Activated T-cell treated with anti-CD3 and anti-CD28 coated beads, Interleukin-2, amount 50 U/mL, for 72 hours (primary cell): Measurements from ENCODE around the gene BBX. TPM values are rescaled to one million over a fixed set of nuclear protein-coding genes. Genes with fewer than 3 reads are reported as not detected.
A peak's percentile ranks its signal among the peaks of the same experiment; 100 is the strongest.

Experiments
- ATAC-seq, 2 donors: fragments of 150-1000 bp; cut with Tn5 transposase; replicated peaks in 1 of 2; 2 replicates each; pipeline ENCODE4 v1.10.0; 2021; ENCODE audit warnings: moderate library complexity in 2 of 2, mild to moderate bottlenecking in 1 of 2
- DNase-seq, 2 donors: peaks; one replicate each; pipeline ENCODE4 v3.0.0; 2021 to 2022; ENCODE audit warnings: mixed read lengths in 1 of 2
- H3K27ac Mint-ChIP-seq: one replicate; pipeline ENCODE4 v1.8.0; 2022; ENCODE audit warnings: mild to moderate bottlenecking, moderate library complexity, mixed read lengths
- H3K27me3 Mint-ChIP-seq: one replicate; pipeline ENCODE4 v1.8.0; 2022; ENCODE audit warnings: low read depth, mixed read lengths
- H3K36me3 Mint-ChIP-seq, 2 donors: one replicate each; pipeline ENCODE4 v1.8.0; 2022; ENCODE audit warnings: mixed read lengths in 2 of 2, mild to moderate bottlenecking in 1 of 2; ENCODE audit not compliant: insufficient read depth in 2 of 2
- H3K4me1 Mint-ChIP-seq: one replicate; pipeline ENCODE4 v1.8.0; 2022; ENCODE audit warnings: low read depth, mixed read lengths
- H3K4me3 Mint-ChIP-seq, 2 donors: one replicate each; pipeline ENCODE4 v1.8.0; 2022; ENCODE audit warnings: mild to moderate bottlenecking in 2 of 2, mixed read lengths in 2 of 2, moderate library complexity in 2 of 2
- H3K9me3 Mint-ChIP-seq, 2 donors: one replicate each; pipeline ENCODE4 v1.8.0; 2022; ENCODE audit warnings: mixed read lengths in 2 of 2
- total RNA-seq, 2 donors: library from RNA; stranded (reverse); gene quantifications; one replicate each; pipeline ENCODE4 v1.2.3, GENCODE V29; 2022

BBX gene
- total RNA-seq, 2 donors from 2014 or later, result 65.0 to 65.1 TPM

GRCh38 chr3:107797586-107797985 lies 274.8 kb downstream of the BBX start:
- H3K36me3 Mint-ChIP-seq, result peaks cover 7 to 11% of the 10 kb centered on the region in 2 donors
- H3K27me3 Mint-ChIP-seq, result no peaks in the 10 kb centered on the region
- ATAC-seq (no peak), DNase-seq (no peak)
- no peak overlapping the region for H3K4me3 Mint-ChIP-seq
- H3K4me1 Mint-ChIP-seq, result peaks cover 5% of the 10 kb centered on the region
- H3K27ac Mint-ChIP-seq, result peak overlapping the region; percentile 55
- H3K9me3 Mint-ChIP-seq, result no peaks in the 10 kb centered on the region

- H3K36me3 Mint-ChIP-seq, result peaks cover 7 to 13% of the 10 kb centered on the region in 2 donors
- no peak for ATAC-seq
- H3K4me3 Mint-ChIP-seq, result no peak overlapping the region
- no peaks in the 10 kb centered on the region for H3K27me3 Mint-ChIP-seq
- no peaks in the 10 kb centered on the region for H3K9me3 Mint-ChIP-seq
- H3K4me1 Mint-ChIP-seq, result peaks cover 8% of the 10 kb centered on the region
- DNase-seq, result no peak
- no peak overlapping the region for H3K27ac Mint-ChIP-seq
Observed at GRCh38 chr3:107798381-107798780, 275.6 kb downstream of the BBX start.

- no peak for DNase-seq
- H3K36me3 Mint-ChIP-seq, result peaks cover 4 to 18% of the 10 kb centered on the region in 2 donors
- H3K9me3 Mint-ChIP-seq, result no peaks in the 10 kb centered on the region
- H3K4me3 Mint-ChIP-seq, result no peak overlapping the region
- H3K27me3 Mint-ChIP-seq, result no peaks in the 10 kb centered on the region
- no peak overlapping the region for H3K27ac Mint-ChIP-seq
- peaks cover 8% of the 10 kb centered on the region for H3K4me1 Mint-ChIP-seq
- no peak for ATAC-seq
Observed at GRCh38 chr3:107800710-107801109, 277.9 kb downstream of the BBX start.

- Mint-ChIP-seq H3K36me3 (peaks cover 4 to 16% of the 10 kb centered on the region in 2 donors), H3K4me1 (peaks cover 8% of the 10 kb centered on the region), H3K27me3 (no peaks in the 10 kb centered on the region), H3K27ac (no peak overlapping the region), H3K4me3 (no peak overlapping the region), H3K9me3 (no peaks in the 10 kb centered on the region)
- ATAC-seq (no peak), DNase-seq (no peak)
Observed at GRCh38 chr3:107803170-107803569, 280.4 kb downstream of the BBX start.

GRCh38 chr3:107806021-107806420 lies 283.3 kb downstream of the BBX start:
- Mint-ChIP-seq H3K9me3 (no peaks in the 10 kb centered on the region), H3K36me3 (peaks cover under 1 to 14% of the 10 kb centered on the region in 2 donors), H3K27ac (no peak overlapping the region), H3K27me3 (no peaks in the 10 kb centered on the region), H3K4me1 (peaks cover 21% of the 10 kb centered on the region), H3K4me3 (no peak overlapping the region)
- ATAC-seq (no peak), DNase-seq (no peak)

- Mint-ChIP-seq H3K27ac (no peak overlapping the region), H3K4me1 (peaks cover 21% of the 10 kb centered on the region), H3K36me3 (peaks cover 0 to 12% of the 10 kb centered on the region in 2 donors), H3K27me3 (no peaks in the 10 kb centered on the region), H3K9me3 (no peaks in the 10 kb centered on the region), H3K4me3 (no peak overlapping the region)
- ATAC-seq (no peak), DNase-seq (no peak)
Observed at GRCh38 chr3:107806536-107806935, 283.8 kb downstream of the BBX start.

- DNase-seq (no peak), ATAC-seq (no peak)
- Mint-ChIP-seq H3K27me3 (no peaks in the 10 kb centered on the region), H3K36me3 (peaks cover 0 to 3% of the 10 kb centered on the region in 2 donors), H3K4me1 (peaks cover 12% of the 10 kb centered on the region), H3K4me3 (no peak overlapping the region), H3K9me3 (no peaks in the 10 kb centered on the region), H3K27ac (no peak overlapping the region)
Observed at GRCh38 chr3:107810171-107811071, 287.7 kb downstream of the BBX start.

- no peak overlapping the region for H3K4me3 Mint-ChIP-seq
- peaks cover 0 to 3% of the 10 kb centered on the region in 2 donors for H3K36me3 Mint-ChIP-seq
- H3K4me1 Mint-ChIP-seq, result peaks cover 12% of the 10 kb centered on the region
- H3K27me3 Mint-ChIP-seq, result peaks cover 8% of the 10 kb centered on the region
- ATAC-seq (no peak), DNase-seq (no peak)
- H3K27ac Mint-ChIP-seq, result no peak overlapping the region
- H3K9me3 Mint-ChIP-seq, result no peaks in the 10 kb centered on the region
Observed at GRCh38 chr3:107813026-107813425, 290.3 kb downstream of the BBX start.

GRCh38 chr3:107816107-107816506 lies 293.3 kb downstream of the BBX start:
- H3K4me3 Mint-ChIP-seq, result no peak overlapping the region
- ATAC-seq (no peak), DNase-seq (no peak)
- no peaks in the 10 kb centered on the region for H3K4me1 Mint-ChIP-seq
- H3K9me3 Mint-ChIP-seq, result no peaks in the 10 kb centered on the region
- peaks cover 20% of the 10 kb centered on the region for H3K27me3 Mint-ChIP-seq
- H3K36me3 Mint-ChIP-seq, result no peaks in the 10 kb centered on the region
- no peak overlapping the region for H3K27ac Mint-ChIP-seq

- Mint-ChIP-seq H3K9me3 (no peaks in the 10 kb centered on the region), H3K36me3 (no peaks in the 10 kb centered on the region)
Observed at GRCh38 chr3:107817076-107817475, 294.3 kb downstream of the BBX start.

GRCh38 chr3:107818025-107818424 lies 295.3 kb downstream of the BBX start:
- no peak for ATAC-seq
- no peak for DNase-seq
- Mint-ChIP-seq H3K27ac (no peak overlapping the region), H3K27me3 (peaks cover 35% of the 10 kb centered on the region), H3K4me3 (no peak overlapping the region), H3K4me1 (no peaks in the 10 kb centered on the region), H3K9me3 (no peaks in the 10 kb centered on the region), H3K36me3 (no peaks in the 10 kb centered on the region)

More at GRCh38 chr3:107817076-107817475, 294.3 kb downstream of the BBX start:
- DNase-seq, result no peak
- H3K27ac Mint-ChIP-seq, result no peak overlapping the region
- no peaks in the 10 kb centered on the region for H3K4me1 Mint-ChIP-seq
- no peak for ATAC-seq
- peaks cover 30% of the 10 kb centered on the region for H3K27me3 Mint-ChIP-seq
- H3K4me3 Mint-ChIP-seq, result no peak overlapping the region

GRCh38 chr3:107819656-107820055 lies 296.9 kb downstream of the BBX start:
- H3K9me3 Mint-ChIP-seq, result peaks cover 0 to 1% of the 10 kb centered on the region in 2 donors
- H3K36me3 Mint-ChIP-seq, result no peaks in the 10 kb centered on the region
- no peak for DNase-seq
- no peak for ATAC-seq
- peaks cover 35% of the 10 kb centered on the region for H3K27me3 Mint-ChIP-seq
- no peak overlapping the region for H3K4me3 Mint-ChIP-seq
- H3K4me1 Mint-ChIP-seq, result no peaks in the 10 kb centered on the region
- H3K27ac Mint-ChIP-seq, result no peak overlapping the region

GRCh38 chr3:107822308-107822707 lies 299.5 kb downstream of the BBX start:
- no peak for ATAC-seq
- peaks cover 0 to 1% of the 10 kb centered on the region in 2 donors for H3K9me3 Mint-ChIP-seq
- peaks cover 32% of the 10 kb centered on the region for H3K27me3 Mint-ChIP-seq
- DNase-seq, result no peak
- H3K4me1 Mint-ChIP-seq, result no peaks in the 10 kb centered on the region
- H3K36me3 Mint-ChIP-seq, result no peaks in the 10 kb centered on the region
- no peak overlapping the region for H3K4me3 Mint-ChIP-seq
- no peak overlapping the region for H3K27ac Mint-ChIP-seq
